Amygdala (tissue), 56 donors: ENCODE measurements around the gene TSC22D1.
"Not testable (repeated sequence)": the region's sequence is repeated elsewhere in the genome, so short reads cannot be mapped to it uniquely, and the experiment has no call there.

Source experiments
- DNase-seq, 56 donors: peaks; one replicate each; lab custom pipeline; 2025; lab: John Stamatoyannopoulos, UW

TSC22D1 gene

DNA sequence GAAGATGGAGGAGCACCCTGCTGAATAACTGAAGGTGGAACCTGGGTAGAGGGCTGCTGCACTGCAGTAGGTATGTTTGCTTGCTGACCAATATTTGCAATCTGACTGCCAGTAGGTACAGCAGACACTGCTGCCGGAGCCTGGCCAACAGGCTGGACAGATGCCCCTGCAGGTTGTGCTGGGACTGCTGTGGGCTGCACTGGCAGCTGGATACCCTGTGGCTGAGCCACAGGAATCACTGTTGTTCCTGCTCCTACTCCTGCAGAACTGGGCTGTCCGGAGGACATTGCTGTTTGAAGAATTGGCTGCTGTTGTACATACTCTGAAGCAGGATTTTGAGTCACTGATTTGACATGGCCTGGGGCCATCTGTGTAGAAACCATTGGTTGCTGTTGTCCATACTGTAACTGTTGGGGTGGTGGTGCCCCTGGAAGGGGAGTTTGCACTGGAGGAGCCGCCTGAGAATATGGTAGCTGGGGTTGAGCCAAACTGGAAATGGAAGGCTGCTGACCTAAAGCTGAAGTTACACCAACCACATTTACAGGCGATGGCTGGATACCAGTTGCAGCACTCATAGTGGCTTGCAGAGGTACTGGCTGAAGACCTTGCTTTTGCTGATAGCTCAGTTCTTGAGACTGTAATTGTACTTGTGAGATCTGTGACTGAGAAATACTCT, 2.2 kb downstream of the TSC22D1 start:
- no peak for DNase-seq

DNA sequence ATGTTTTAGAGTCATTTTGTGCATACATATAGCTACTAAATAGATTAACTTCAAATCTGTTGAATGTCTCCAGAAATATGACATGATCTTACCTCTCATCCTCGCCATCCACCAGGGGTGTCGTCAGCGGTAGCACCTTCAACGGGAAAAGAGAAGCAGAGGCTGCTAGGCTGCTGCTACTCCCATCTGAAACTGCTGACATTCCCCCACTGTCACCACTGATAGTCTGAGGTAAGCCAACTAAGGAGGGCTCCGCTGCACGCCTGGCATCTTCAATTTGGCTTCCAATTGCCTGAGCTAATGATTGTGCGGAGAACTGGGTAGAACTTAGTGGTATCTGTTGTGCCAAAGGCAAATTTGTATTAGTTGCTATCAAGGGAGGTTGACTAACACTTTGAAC, 3.1 kb downstream of the TSC22D1 start:
- DNase-seq, result no peak

GRCh38 chr13:44566601-44567000, 9.5 kb downstream of the TSC22D1 start:
- no peak for DNase-seq

DNA sequence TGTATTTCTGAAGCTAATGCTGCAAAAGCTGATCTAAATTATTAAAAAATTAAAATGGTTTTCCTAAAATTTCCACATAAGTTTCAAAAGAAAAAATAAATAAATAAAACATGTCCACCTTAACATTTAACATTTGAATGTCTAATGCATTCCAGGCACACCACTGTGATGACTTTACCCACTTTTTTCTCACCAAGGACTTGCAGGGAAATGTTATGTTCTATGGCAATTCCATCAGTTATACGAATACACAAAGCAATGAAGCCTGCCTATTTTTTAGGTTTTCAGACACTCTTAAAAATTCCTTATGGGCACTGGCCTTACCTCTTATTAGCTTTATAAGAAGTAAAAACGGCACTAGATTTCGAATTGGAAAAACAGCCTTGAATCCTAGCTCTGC, 10.2 kb downstream of the TSC22D1 start:
- no peak for DNase-seq

DNA sequence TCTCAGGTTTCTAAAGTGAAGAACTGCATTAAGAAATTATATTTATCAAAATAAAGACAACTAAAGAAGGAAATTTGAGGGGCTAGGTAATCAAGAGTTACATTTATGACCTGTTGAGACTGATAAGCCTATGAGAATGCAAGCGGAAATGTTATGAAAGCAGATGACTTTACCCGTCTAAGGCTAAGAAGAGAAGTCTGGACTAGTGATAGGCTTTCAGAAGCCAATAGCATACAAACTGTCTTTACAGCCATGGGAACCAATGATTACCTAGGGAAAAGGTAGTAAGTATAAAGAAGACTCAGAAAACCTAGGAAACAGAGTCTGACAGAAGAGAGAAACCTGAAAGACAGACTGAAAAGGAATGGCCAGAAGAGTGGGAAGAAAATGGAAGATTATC, 11.2 kb downstream of the TSC22D1 start:
- no peak for DNase-seq

- DNase-seq, result not testable (repeated sequence)
Observed at GRCh38 chr13:44562853-44563252, 13.3 kb downstream of the TSC22D1 start.

- no peak for DNase-seq
Observed at GRCh38 chr13:44561351-44561750, 14.8 kb downstream of the TSC22D1 start.

GRCh38 chr13:44557986-44558385, 18.1 kb downstream of the TSC22D1 start:
- no peak for DNase-seq

GRCh38 chr13:44555207-44555606, 20.9 kb downstream of the TSC22D1 start:
- DNase-seq, result no peak

DNA sequence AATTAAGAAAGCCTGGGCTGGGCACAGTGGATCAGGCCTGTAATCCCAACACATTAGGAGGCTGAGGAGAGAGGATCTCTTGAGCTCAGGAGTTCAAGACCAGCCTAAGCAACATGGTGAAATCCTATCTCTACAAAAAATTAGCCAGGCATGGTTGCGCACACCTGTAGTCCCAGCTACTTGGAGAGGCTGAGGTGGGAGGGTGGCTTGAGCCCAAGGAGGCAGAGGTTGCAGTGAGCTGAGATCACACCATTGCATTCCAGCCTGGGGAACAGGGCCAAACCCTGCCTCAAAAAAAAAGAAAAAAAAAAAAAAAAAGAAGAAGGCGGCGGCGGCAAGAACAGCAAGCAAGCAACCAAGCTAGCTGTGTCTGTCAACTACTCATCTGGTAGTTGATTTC, 26.7 kb downstream of the TSC22D1 start:
- DNase-seq, result no peak

DNA sequence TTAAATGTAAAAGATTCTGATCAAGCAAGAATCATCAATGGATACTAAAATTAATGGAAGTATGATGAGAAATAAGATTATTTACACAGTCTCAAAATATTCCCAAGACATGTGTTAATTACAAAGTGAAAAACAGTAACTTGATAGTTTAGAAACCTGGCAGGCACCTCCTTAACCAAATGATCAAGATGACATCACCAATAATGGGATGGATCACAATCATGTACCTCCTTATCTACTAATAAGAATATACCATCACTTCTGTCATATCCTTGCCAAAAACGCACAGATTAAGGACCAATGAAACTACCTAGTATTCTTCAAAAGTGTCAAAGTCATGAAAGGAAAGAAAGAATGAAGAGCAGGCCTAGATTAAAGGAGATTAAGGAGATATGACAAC, 30.0 kb downstream of the TSC22D1 start:
- no peak for DNase-seq

DNA sequence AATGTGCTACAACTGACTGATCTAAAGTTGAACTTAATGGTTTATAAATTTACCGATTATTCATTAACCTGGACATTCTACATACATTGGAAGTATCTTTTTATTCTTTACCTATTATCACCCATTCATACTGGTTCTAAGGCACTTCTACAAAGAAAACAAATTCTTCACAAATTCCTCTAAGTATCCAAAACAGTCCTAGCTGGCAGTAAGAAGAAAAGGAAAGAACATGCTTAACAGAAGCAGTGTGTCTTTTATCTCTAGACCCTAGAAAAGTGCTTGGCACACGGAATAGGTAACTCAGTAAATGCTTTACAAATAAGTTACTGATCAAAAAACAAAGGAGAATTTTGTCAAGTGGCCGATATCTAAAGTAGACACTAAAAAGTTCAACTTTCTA, 32.8 kb downstream of the TSC22D1 start:
- DNase-seq, result no peak

DNA sequence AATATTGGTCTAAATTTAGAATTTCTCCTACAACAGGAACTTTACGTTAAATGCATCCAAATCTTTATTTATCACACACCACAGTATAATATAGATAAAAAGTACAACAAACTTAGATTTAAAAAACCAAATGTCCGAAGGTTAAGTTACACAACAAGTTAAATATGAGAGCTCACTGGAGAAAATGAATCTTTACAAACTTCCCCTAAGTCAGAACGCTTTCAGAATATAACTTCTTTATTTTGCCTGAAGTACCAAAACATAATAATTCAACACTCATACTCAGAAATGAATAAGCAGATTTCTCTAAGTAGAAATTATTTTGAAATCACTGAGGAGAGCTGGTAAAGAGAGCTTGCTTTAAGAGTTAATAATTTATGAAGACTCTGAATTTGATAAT, 33.8 kb downstream of the TSC22D1 start:
- no peak for DNase-seq

DNA sequence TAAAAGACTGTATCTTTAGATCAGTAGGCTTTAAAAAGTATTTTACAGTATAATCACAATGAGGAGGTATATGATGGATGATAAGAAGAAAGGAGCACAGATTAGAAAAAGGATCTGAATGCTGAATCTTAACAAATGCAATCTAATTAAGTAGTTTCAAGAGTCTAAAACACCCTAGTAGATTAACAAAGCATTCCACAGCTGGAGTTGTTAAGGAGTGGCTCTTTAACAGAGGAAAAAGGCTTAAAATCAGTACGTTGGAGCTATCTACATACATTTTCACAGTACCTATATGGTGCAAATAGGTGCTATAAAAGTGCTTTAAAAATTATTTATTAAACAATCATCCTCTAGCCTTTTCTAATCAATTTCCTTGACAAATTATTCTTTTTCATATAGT, 34.5 kb downstream of the TSC22D1 start:
- no peak for DNase-seq

GRCh38 chr13:44540761-44541434, 35.2 kb downstream of the TSC22D1 start:
- DNase-seq, result no peak

GRCh38 chr13:44537248-44537647, 38.9 kb downstream of the TSC22D1 start:
- no peak for DNase-seq

GRCh38 chr13:44523146-44524015, 52.7 kb downstream of the TSC22D1 start:
- no peak for DNase-seq

- no peak for DNase-seq
Observed at GRCh38 chr13:44519642-44520041, 56.5 kb downstream of the TSC22D1 start.

DNA sequence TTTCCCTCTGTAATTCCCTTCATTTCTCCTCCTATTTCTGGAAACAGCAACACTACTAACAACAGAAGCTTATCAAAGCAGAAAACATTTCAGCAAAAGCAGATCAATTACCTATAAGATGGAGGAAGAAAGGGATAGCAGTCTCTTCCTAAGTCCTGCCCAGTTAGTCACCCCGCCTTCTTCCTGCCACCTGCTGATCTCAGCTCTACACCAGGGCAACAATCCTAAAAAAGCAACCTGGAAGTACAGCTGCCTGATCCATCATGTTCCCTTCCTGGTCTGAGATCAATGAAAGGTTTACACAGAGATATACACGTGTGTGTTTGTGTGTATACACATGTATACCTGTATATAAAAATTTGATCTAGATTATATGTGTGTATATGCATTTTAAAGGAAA, 59.4 kb downstream of the TSC22D1 start:
- DNase-seq, result no peak

- DNase-seq, result no peak
Observed at GRCh38 chr13:44514278-44514677, 61.9 kb downstream of the TSC22D1 start.

- not testable (repeated sequence) for DNase-seq
Observed at GRCh38 chr13:44509853-44510252, 66.3 kb downstream of the TSC22D1 start.
